ENCODE results near the gene TSHZ2.
"Not testable (repeated sequence)": the region's sequence is repeated elsewhere in the genome, so short reads cannot be mapped to it uniquely, and the experiment has no call there.

The TSHZ2 gene

GRCh38 chr20:53434662-53435061 is 462.5 kb downstream of the TSHZ2 start:
- no peak for DNase-seq

- not testable (repeated sequence) for DNase-seq
Observed at GRCh38 chr20:53436927-53437326, 464.8 kb downstream of the TSHZ2 start.

DNA sequence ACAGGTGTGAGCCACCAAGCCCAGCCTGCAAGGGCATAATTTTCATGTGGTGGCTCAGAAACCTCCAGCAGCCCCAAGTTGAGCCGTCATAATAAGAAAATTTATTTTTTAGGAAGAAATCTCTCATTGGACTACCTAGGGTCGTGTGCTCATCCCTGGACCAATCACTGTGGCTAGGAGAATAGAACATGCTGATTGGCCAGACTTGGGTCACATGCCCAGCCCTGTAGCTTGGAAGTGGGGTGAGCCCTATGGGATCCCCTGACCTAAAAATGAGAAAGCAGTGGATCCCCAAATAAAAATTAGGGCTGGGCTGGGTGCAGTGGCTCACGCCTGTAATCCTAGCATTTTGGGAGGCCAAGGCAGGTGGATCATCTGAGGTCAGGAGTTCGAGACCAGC is 466.2 kb downstream of the TSHZ2 start:
- DNase-seq, result no peak

GRCh38 chr20:53439046-53439445 is 466.9 kb downstream of the TSHZ2 start:
- DNase-seq, result no peak

DNA sequence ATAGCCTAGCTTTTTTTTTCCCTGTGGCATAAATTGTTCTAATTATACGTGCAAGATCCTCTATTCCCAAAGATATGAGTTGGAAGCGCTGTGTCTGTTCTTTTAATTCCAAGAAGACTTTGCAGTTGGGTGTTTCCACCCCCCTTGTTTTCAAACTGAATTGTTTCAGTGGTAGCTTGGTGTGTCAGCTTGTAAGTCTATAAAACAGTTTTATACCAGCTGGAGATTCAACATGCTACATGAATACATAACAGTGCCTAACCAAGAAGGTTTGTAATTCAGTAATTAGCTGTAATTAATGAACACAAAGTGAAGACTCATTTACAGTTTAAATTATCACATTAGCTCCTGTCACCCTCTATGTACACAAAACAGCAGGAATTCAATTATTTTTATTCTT is 467.5 kb downstream of the TSHZ2 start:
- no peak for DNase-seq

DNA sequence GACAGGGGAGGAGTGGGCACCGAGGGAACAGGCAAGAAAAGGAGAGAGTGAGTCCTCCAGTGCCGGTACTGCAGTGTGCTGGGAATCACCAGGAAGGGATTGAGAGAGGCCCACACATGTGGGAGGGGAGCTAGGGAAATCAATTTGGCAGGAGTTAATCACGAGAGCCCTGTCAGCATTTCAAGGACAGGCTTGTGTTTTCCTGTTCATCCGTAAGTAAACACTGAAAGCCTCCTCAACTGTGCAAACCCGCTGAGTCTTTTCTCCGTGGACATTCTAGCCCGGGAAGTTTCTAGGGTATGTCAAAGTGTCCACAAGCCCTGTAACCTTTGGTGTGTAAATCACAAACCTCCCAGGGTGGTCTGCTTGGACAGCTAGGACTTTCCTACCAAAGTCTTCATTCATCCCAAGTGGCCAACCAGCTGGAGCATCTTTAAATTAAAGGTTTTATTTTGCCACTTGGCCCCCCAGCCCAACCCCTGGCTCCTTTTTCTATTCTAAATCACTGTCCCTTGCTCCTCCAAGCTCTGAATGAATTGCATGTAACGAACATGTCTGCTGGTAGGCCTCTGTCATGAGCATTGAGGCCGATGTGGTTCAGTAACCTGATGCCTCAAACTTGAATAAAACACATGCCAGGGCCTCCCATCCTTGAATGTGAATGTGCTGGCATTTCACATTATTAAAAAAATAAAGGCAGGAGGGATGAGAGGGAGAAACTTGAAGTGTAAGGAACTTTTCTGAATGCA is 472.4 kb downstream of the TSHZ2 start:
- DNase-seq, result no peak

- DNase-seq, result no peak
Observed at GRCh38 chr20:53445321-53445731, 473.2 kb downstream of the TSHZ2 start.

DNA sequence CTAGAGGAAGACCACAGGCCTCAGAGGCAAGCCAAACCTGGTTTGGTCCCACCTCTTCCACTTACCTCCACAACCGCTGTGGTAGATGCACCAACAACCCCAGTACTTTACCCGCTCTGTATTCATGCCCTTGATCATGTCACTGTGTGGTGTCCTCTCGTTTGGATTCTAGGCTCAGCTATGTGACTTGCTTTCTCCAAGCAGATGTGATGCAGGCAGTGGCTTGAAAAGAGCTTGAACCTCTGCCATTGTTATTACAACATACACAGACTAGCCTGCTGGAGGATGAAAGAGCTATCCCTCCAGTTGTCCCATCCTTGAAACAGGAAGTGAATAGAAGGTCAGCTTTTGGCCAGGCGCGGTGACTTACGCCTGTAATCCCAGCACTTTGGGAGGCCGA is 473.8 kb downstream of the TSHZ2 start:
- DNase-seq, result no peak

- no peak for DNase-seq
Observed at GRCh38 chr20:53447316-53447715, 475.2 kb downstream of the TSHZ2 start.

DNA sequence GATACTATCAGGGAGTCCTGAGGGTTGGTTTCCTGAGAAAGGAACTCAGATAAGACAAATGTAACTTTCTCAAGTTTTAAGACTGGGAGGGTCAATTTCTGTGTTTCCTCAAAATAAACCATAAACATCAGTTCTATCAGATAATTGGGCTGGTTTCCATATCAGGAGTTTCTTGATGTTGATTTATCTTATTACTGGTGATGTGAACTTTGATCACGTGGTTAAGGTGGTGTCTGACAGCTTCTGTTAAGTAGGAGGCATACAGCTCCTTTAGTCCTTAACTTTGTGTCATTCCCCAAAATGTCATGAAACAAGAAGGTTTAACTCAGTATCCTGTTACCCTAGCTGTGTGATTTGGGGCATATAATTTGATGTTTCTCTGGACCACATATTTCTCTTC is 476.3 kb downstream of the TSHZ2 start:
- DNase-seq, result no peak

DNA sequence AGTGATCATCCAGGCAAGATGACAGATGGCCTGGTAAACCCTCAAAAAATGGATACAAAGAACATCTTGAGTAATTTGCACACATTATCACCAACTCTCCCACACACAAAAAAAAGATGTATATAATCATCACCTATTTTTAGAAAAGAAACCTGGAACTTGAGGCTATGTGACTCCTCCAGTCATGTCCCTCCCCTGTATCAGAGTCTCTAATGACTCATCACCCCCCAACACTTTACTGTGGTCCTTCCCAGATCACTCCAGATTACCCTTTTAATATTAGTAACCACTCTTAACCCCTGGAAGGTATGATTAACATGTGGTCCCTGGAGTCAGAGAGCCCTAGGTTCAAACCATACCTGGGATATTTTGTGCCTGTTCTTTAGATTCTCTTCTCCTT is 476.7 kb downstream of the TSHZ2 start:
- no peak for DNase-seq

DNA sequence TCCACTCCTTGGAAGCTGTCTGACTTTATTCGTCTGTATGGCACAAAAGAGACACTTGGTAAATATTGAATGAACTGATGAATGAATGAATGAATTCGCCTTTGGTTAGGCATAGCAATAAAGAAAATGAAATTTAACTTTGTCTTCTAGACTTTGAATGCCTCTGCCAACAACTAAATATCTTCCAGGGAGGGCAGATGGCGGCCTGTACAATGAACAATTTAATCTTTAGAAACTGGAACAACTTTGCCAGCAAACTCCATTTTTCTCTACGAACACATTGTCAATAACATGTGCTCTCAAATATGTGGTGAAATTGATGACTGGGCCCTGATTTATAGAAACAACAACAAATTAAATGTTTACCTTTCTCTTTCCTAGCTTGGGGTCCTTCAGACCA is 480.9 kb downstream of the TSHZ2 start:
- DNase-seq, result no peak

DNA sequence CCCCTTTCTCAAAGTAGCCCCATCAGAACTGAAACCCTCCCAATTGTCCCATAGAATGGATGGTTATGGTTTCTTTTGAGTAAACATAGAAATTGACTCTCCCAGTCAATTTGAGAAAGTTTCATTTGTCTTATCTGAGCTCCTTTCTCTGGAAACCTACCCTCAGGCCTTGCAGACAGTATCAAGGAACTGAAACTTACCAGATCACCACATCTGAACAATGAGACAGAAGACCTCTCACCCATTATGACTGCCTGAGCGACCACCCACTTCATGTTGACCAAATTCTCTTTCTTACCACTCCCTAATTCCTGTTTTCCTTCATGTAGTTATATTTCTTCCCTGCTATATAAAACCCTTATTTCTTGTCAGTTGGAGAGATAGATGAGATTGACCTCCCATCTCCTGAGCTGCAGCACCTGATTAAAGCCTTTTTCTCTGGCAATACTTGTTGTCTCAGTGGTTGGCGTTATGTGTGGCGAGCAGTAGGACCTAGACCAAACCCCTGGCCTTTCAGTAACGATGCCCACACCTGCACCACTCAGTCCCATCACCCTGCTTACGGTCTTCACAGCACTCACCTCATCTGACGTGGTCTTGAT is 482.6 kb downstream of the TSHZ2 start:
- no peak for DNase-seq

DNA sequence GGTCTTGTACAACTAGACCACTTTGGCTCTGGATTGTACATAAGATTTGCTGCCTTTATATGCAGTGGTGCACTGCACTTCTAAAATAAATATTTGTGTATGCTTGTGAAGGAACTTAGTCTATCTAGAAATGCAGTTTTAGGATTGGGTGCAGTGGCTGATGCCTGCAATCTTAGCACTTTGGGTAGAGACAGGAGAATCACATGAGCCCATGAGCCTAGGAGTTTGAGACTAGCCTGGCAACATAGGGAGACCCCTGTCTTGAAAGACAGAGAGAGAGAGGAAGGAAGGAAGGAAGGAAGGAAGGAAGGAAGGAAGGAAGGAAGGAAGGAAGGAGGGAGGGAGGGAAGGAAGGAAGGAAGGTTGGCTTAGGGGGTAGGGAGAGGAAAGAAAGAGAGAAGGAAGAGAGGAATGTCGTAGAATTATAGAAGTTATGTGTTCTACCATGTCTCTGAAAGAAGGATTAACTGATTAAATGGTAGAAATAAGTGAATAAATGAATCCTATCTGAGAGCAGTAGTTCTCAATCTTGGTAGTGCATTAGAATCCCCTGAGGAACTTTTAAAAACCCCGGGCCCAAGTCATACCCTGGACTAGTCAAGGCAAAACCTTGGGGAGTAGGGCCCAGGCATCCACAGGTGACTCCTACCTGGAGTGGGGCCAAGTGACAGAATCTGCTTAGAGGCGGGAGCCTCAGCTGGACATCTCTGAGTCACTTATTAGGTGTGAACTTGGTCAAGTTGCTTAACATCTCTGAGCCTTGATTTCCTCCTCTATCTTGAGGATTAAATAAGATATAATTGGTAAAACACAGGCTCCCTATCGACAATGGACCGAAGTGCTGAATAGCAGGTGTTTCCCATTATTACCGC is 491.2 kb downstream of the TSHZ2 start:
- DNase-seq, result no peak

GRCh38 chr20:53466279-53466678 is 494.1 kb downstream of the TSHZ2 start:
- no peak for DNase-seq

GRCh38 chr20:53468587-53468986 is 496.4 kb downstream of the TSHZ2 start:
- DNase-seq, result no peak

GRCh38 chr20:53472859-53473258 is 500.7 kb downstream of the TSHZ2 start:
- DNase-seq, result not testable (repeated sequence)

- DNase-seq, result no peak
Observed at GRCh38 chr20:53480913-53481312, 508.8 kb downstream of the TSHZ2 start.

DNA sequence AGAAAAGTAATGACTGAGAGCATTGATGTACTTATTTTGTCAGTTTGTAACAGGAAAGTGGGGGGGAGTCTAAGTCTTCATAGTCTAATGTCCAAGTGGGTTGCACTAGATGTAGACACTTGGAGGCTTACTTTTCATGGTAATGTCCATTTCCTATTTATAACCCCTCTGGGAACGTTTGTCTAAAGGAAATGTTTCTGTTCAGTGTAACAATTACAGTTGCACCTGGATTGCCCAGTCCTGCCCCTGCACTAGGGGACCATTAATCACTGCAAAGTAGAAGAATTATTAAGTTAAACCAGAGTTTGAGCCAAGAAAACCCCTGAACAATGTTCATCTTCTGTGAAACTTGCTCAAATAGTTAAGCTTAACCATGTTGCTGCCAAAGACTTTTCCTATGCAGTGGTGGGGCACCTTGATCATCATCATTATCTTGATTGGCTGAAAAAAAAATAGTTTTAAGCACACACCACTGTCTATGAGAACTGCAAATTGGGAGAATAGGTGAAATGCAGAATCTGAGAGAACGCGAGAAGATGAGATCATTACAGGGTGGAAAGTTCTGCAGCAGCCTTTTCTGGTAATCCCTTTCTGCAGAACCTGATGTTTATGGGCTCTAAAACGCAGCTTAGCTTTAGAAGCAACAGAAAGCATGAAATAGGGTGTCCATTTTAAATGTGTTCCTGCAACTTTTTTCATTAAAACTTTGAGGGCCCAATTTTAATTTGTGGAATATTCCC is 515.5 kb downstream of the TSHZ2 start:
- no peak for DNase-seq

DNA sequence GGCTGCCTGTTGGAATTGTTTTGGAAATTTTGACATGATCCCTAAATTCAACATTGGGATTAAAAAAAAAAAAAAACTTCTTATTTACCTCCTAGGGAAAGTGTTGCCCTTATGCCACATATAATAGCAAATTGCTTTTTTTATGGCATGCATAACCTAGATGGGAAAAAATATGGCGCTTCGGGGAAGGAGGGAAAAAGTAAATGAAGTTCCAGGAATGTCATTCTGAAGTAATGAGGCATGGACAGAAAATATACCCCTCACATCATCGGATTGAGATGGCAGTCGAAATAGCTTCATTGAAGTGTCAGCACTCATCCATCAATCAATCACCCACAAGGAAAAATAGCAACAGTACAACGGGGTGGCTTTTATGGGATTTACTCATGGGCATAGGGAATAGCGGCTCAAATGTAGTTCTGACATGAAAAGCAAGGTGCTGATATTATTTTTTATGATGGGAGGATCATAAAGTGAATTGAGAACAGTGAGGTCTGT is 516.7 kb downstream of the TSHZ2 start:
- no peak for DNase-seq

DNA sequence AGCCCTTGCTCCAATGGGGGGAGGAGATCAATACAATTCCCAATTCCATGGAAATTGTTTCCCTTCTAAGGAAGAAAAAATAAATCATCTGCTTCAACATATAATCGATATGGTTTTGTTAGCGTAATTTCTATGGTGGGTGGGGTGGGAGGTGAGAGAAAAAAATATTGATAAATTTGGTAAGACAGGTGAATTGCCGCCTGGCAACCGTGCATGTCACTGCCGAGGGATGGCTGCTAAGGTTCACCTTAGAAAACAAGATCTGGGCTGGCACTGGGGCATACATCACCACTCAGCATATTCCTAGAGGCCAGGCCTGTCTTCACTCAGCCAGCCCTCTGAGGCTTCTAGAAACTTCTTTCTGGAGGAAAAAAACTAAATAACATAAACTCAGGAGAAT is 517.4 kb downstream of the TSHZ2 start:
- DNase-seq, result no peak

GRCh38 chr20:53490620-53491019 is 518.5 kb downstream of the TSHZ2 start:
- DNase-seq, result no peak

- no peak for DNase-seq
Observed at GRCh38 chr20:53491462-53491861, 519.3 kb downstream of the TSHZ2 start.
